Upper lobe of left lung (tissue), 6 donors: ENCODE measurements around the gene AHNAK. TPM values are rescaled to one million over a fixed set of nuclear protein-coding genes. Genes with fewer than 3 reads are reported as not detected.
A peak's percentile ranks its signal among the peaks of the same experiment; 100 is the strongest.

Experiments used
- ATAC-seq, 2 donors: fragments of 200-7000 bp; cut with Tn5 transposase; one replicate each; pipeline ENCODE4 v1.9.1; 2022; ENCODE audit warnings: mild to moderate bottlenecking in 2 of 2, moderate library complexity in 2 of 2; ENCODE audit not compliant: low FRiP score in 2 of 2
- DNase-seq, 2 donors: peaks; one replicate each; pipeline ENCODE4 v3.0.0-alpha.2; 2019 to 2020
- H3K27ac ChIP-seq, 4 donors: fragments of 200-600 bp; sonication (generic); one replicate each; pipeline ENCODE4 v1.5.1; 2016 to 2019
- H3K27me3 ChIP-seq, 4 donors: fragments of 200-600 bp; sonication (generic); one replicate each; pipeline ENCODE4 v1.5.1; 2017 to 2019
- H3K36me3 ChIP-seq, 4 donors: fragments of 200-600 bp; sonication (generic); one replicate each; pipeline ENCODE4 v1.5.1; 2016 to 2019
- H3K4me1 ChIP-seq, 4 donors: fragments of 200-600 bp; sonication (generic); one replicate each; pipeline ENCODE4 v1.5.1; 2018 to 2019
- H3K4me3 ChIP-seq, 4 donors: fragments of 200-600 bp; sonication (generic); one replicate each; pipeline ENCODE4 v1.5.1; 2017 to 2019; ENCODE audit warnings: mild to moderate bottlenecking in 2 of 4, moderate library complexity in 1 of 4
- H3K9me3 ChIP-seq, 4 donors: fragments of 200-600 bp; sonication (generic); one replicate each; pipeline ENCODE4 v1.5.1; 2018 to 2019
- EP300 ChIP-seq, 4 donors: sonication (generic); formaldehyde crosslinking; IDR thresholded peaks; one replicate each; pipeline ENCODE4 v1.5.1; 2017; ENCODE audit warnings: antibody characterized with exemption in 4 of 4, control low read depth in 2 of 4
- POLR2A ChIP-seq, 4 donors: fragments of 450-650 bp; IDR thresholded peaks; one replicate each; pipeline ENCODE4 v1.5.1; 2016 to 2017; ENCODE audit warnings: antibody characterized with exemption in 4 of 4, mild to moderate bottlenecking in 2 of 4
- POLR2AphosphoS5 ChIP-seq, 2 donors: sonication (generic); formaldehyde crosslinking; IDR thresholded peaks; one replicate each; pipeline ENCODE4 v1.5.1; 2017; ENCODE audit warnings: antibody characterized with exemption in 2 of 2
- WGBS, 2 donors: methylation state at CpG; one replicate each; pipeline ENCODE4 v1.1.5; 2017 to 2018; 5-methylcytosine and 5-hydroxymethylcytosine counted together
- total RNA-seq, 6 donors: library from RNA; depleted of rRNA in 4 of 6; stranded (reverse); fragments of >200 nt in 4 of 6; gene quantifications; one replicate each; pipeline versions ENCODE4 v1.1.0 to v1.2.1, GENCODE V29; 2016 to 2021
- TF ChIP-seq, protein P1 (sequence below), 6 experiments: fragments of 450-650 bp in 4 of 6; fragments of 200-600 bp in 2 of 6; sonication (generic) in 2 of 6; IDR thresholded peaks; one replicate each; pipeline ENCODE4 v1.5.1; 2016 to 2019; ENCODE audit warnings: antibody characterized with exemption in 6 of 6
- donor health status: DM: no; HTN: no; CAD: no; lungs with moderate emphysema.
- donor health status: DM: no; HTN: yes; CAD: no; lungs with severe emphysema.

The AHNAK gene
- total RNA-seq, 6 donors from 2014 or later = 583 to 1,153 (median 829) TPM

DNA sequence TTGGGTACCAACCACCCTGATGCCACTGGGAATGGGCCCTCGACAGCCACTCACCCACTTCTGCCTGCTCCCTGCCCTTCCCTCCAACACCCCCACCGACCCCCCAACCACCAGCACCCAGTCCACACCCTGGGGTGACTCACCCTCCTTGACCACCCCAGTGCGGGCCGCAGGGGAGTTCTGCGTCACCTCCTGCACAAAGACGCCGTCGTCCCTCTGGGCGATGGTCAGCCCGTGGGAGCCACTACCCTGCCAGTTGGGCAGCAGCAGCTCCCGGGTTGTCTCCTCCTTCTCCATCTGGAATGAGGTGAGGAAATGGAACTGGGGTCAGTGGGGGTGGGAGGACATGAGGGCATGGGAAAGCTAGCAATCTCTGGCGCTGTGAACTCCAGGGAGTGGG, 10.8 kb downstream of the AHNAK start:
- WGBS, 2 donors = 73 to 85% methylated on average over 4 to 12 of the region's 12 CpGs
- DNase-seq = peak in 1 of 2 donors; percentile 63
- no peak for ATAC-seq
- no peaks in the 10 kb centered on the region for H3K27me3 ChIP-seq
- H3K27ac ChIP-seq = peak overlapping the region in 2 of 4 donors; percentile 43 to 98
- peaks cover 41 to 59% (median 44%) of the 10 kb centered on the region in 4 donors for H3K4me1 ChIP-seq
- peaks cover 38 to 69% (median 59%) of the 10 kb centered on the region in 4 donors for H3K36me3 ChIP-seq
- TF ChIP-seq EP300 (IDR thresholded peaks at IDR 0.05) (no peak), POLR2AphosphoS5 (IDR thresholded peaks at IDR 0.05) (no peak), POLR2A (IDR thresholded peaks at IDR 0.05) (no peak)
- TF ChIP-seq, protein P1, sequence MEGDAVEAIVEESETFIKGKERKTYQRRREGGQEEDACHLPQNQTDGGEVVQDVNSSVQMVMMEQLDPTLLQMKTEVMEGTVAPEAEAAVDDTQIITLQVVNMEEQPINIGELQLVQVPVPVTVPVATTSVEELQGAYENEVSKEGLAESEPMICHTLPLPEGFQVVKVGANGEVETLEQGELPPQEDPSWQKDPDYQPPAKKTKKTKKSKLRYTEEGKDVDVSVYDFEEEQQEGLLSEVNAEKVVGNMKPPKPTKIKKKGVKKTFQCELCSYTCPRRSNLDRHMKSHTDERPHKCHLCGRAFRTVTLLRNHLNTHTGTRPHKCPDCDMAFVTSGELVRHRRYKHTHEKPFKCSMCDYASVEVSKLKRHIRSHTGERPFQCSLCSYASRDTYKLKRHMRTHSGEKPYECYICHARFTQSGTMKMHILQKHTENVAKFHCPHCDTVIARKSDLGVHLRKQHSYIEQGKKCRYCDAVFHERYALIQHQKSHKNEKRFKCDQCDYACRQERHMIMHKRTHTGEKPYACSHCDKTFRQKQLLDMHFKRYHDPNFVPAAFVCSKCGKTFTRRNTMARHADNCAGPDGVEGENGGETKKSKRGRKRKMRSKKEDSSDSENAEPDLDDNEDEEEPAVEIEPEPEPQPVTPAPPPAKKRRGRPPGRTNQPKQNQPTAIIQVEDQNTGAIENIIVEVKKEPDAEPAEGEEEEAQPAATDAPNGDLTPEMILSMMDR (IDR thresholded peaks at IDR 0.05) = no peak
- H3K9me3 ChIP-seq = no peaks in the 10 kb centered on the region
- no peak overlapping the region for H3K4me3 ChIP-seq

GRCh38 chr11:62534779-62535545, 11.6 kb downstream of the AHNAK start:
- DNase-seq = peak in 1 of 2 donors; percentile 66
- TF ChIP-seq, protein P1 (IDR thresholded peaks at IDR 0.05) = no peak
- TF ChIP-seq POLR2AphosphoS5 (IDR thresholded peaks at IDR 0.05) (no peak), POLR2A (IDR thresholded peaks at IDR 0.05) (no peak), EP300 (IDR thresholded peaks at IDR 0.05) (no peak)
- H3K27ac ChIP-seq = peak overlapping the region in 2 of 4 donors; percentile 5 to 98
- no peaks in the 10 kb centered on the region for H3K9me3 ChIP-seq
- no peak for ATAC-seq
- H3K4me1 ChIP-seq = peaks cover 33 to 51% (median 35%) of the 10 kb centered on the region in 4 donors
- no peaks in the 10 kb centered on the region for H3K27me3 ChIP-seq
- H3K36me3 ChIP-seq = peaks cover 38 to 77% (median 67%) of the 10 kb centered on the region in 4 donors
- WGBS, 2 donors = 90 to 91% methylated on average over 13 to 19 of the region's 19 CpGs
- H3K4me3 ChIP-seq = no peak overlapping the region

DNA sequence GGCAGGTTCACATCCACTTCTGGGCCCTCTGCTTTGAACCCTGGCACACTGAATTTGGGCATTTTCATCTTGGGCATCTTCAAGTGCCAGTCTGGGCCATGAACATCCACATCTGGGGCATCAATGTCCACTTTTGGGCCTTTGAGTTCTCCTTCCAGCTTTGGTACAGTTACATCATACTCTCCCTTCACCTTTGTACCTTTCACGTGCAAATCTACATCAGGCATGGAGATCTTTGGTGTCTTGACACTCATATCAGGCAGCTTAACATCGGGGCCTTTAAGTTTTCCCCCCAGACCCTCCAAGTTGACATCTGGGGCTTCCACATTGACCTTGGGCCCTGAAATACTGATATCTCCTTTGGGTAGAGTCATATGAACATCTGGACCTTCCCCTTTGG, 14.5 kb downstream of the AHNAK start:
- Histone ChIP-seq H3K4me1 (peaks cover 6 to 23% (median 7%) of the 10 kb centered on the region in 4 donors), H3K4me3 (no peak overlapping the region), H3K9me3 (no peaks in the 10 kb centered on the region), H3K27me3 (no peaks in the 10 kb centered on the region), H3K36me3 (peaks cover 43 to 96% (median 94%) of the 10 kb centered on the region in 4 donors), H3K27ac (no peak overlapping the region)
- DNase-seq = no peak
- no peak for ATAC-seq
- 95 to 100% methylated on average over 2 of the region's 2 CpGs for whole genome bisulfite sequencing, 2 donors
- TF ChIP-seq POLR2A (IDR thresholded peaks at IDR 0.05) (no peak), POLR2AphosphoS5 (IDR thresholded peaks at IDR 0.05) (no peak), EP300 (IDR thresholded peaks at IDR 0.05) (no peak)

DNA sequence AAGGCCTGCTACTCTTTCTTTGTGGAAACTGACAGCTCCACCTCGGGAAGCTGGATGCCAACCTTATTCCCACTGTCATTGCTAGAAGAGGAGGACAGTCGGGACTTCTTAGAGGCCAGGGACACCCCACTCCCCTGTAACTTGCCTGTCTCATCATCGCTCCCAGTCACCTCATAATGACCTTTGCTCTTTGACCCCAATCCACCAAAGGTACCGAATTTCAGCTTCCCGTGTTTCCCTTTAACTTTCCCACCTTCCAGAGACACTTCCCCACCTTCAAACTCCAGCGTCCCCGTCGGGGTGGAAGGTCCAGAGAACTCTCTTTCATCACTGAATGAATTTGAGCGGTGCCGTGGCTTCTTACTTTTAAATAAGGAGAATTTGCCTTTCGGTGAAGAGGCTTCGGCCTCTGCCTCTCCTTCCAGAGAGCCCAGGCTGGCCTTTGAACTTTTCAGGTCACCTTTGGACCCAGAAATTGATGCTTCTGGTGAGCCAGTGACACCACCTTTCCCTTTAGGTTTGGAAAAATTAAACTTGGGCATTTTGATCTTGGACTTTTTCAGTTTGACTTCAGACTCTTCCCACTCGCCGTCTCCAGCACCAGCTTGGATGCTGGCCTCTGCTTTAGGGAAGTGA, 29.8 kb downstream of the AHNAK start:
- no peak for DNase-seq
- Histone ChIP-seq H3K9me3 (no peaks in the 10 kb centered on the region), H3K4me3 (no peak overlapping the region), H3K27ac (peak overlapping the region in 1 of 4 donors; percentile 12), H3K27me3 (no peaks in the 10 kb centered on the region), H3K4me1 (peaks cover 0 to 5% (median 2%) of the 10 kb centered on the region in 4 donors), H3K36me3 (peaks cover 11 to 83% (median 66%) of the 10 kb centered on the region in 4 donors)
- 89 to 90% methylated on average over 14 of the region's 14 CpGs for WGBS, 2 donors
- TF ChIP-seq, protein P1 (IDR thresholded peaks at IDR 0.05) = no peak
- TF ChIP-seq EP300 (IDR thresholded peaks at IDR 0.05) (no peak), POLR2AphosphoS5 (IDR thresholded peaks at IDR 0.05) (no peak), POLR2A (IDR thresholded peaks at IDR 0.05) (no peak)
- ATAC-seq = no peak

GRCh38 chr11:62514151-62514550, 32.5 kb downstream of the AHNAK start:
- Histone ChIP-seq H3K36me3 (peaks cover 9 to 56% (median 42%) of the 10 kb centered on the region in 4 donors), H3K9me3 (no peaks in the 10 kb centered on the region), H3K27ac (no peak overlapping the region), H3K4me3 (no peak overlapping the region), H3K27me3 (no peaks in the 10 kb centered on the region), H3K4me1 (peaks cover 4 to 7% (median 5%) of the 10 kb centered on the region in 4 donors)
- TF ChIP-seq EP300 (IDR thresholded peaks at IDR 0.05) = no peak
- 73 to 85% methylated on average over 3 to 7 of the region's 7 CpGs for WGBS, 2 donors
- no peak for DNase-seq
- ATAC-seq = peak; percentile 23 to 31
